H1 (cell line): ENCODE data around the gene IL23A. TPM values are rescaled to one million over a fixed set of nuclear protein-coding genes. Genes with fewer than 3 reads are reported as not detected.
"Not testable (repeated sequence)": the region's sequence is repeated elsewhere in the genome, so short reads cannot be mapped to it uniquely, and the experiment has no call there.

Experiments
- CTCF ChIA-PET: fragments of 300-600 bp; sonication (Branson Sonifier 250); formaldehyde crosslinking; loops from one replicate; lab custom pipeline; 2021; ENCODE audit not compliant: partially characterized antibody; lab: Charles Lee
- POLR2A ChIA-PET: fragments of 300-600 bp; sonication (Branson Sonifier 250); formaldehyde crosslinking; loops from one replicate; lab custom pipeline; 2021; ENCODE audit warnings: inconsistent platforms; ENCODE audit not compliant: partially characterized antibody; lab: Charles Lee
- DNase-seq, 2 experiments: peaks; one replicate each; pipeline versions ENCODE4 v3.0.0 to v3.0.0-alpha.2; 2010 to 2022; ENCODE audit warnings: low spot score in 2 of 2, low read depth in 1 of 2, mixed read lengths in 1 of 2
- FAIRE-seq: peaks from 2 replicates; lab custom pipeline; 2011; peaks lifted over from hg19 to GRCh38; lab: Jason Lieb, UNC
- H2AFZ ChIP-seq: 2 replicates; pipeline ENCODE4 v1.8.1; 2012; ENCODE audit warnings: low read length, inconsistent platforms
- H2AK5ac ChIP-seq: 2 replicates; pipeline ENCODE4 v1.6.1; 2013; ENCODE audit warnings: low read depth, low read length
- H2BK120ac ChIP-seq: replicated peaks from 2 replicates; pipeline ENCODE3; 2013; ENCODE audit warnings: low read depth, low read length, inconsistent platforms
- H2BK12ac ChIP-seq: 2 replicates; pipeline ENCODE4 v1.6.1; 2013; ENCODE audit warnings: low read depth, low read length
- H2BK15ac ChIP-seq: 2 replicates; pipeline ENCODE4 v1.6.1; 2013; ENCODE audit warnings: low read length
- H2BK20ac ChIP-seq: 2 replicates; pipeline ENCODE4 v1.6.1; 2013; ENCODE audit warnings: low read length
- H2BK5ac ChIP-seq: 2 replicates; pipeline ENCODE4 v1.6.1; 2013; ENCODE audit warnings: low read depth, low read length
- H3K14ac ChIP-seq: 2 replicates; pipeline ENCODE4 v1.6.1; 2013; ENCODE audit warnings: inconsistent platforms; ENCODE audit not compliant: insufficient read length
- H3K18ac ChIP-seq: 2 replicates; pipeline ENCODE4 v1.6.1; 2013; ENCODE audit warnings: low read length; ENCODE audit errors: extremely low read depth
- H3K23ac ChIP-seq: 2 replicates; pipeline ENCODE4 v1.6.1; 2013; ENCODE audit warnings: inconsistent platforms; ENCODE audit not compliant: insufficient read length
- H3K23me2 ChIP-seq: 2 replicates; pipeline ENCODE4 v1.6.1; 2013; ENCODE audit warnings: low read depth, low read length
- H3K27ac ChIP-seq: 2 replicates; pipeline ENCODE4 v1.6.1; 2011; ENCODE audit warnings: low read depth, low read length, inconsistent platforms
- H3K27me3 ChIP-seq, 4 experiments: replicated peaks in 1 of 4; 1 replicate in 1 of 4; 2 replicates in 3 of 4; pipeline versions ENCODE4 v1.6.1 to v1.8.1; 2011 to 2013; ENCODE audit warnings: low read length in 3 of 4, mild to moderate bottlenecking in 3 of 4, inconsistent platforms in 2 of 4, mixed read lengths in 2 of 4, moderate library complexity in 1 of 4; ENCODE audit not compliant: control insufficient read depth in 3 of 4, insufficient read depth in 3 of 4; ENCODE audit errors: extremely low read depth in 1 of 4
- H3K36me3 ChIP-seq, 4 experiments: 2 replicates each; pipeline versions ENCODE4 v1.6.1 to v1.8.1; 2011 to 2013; ENCODE audit warnings: mild to moderate bottlenecking in 4 of 4, low read length in 3 of 4, moderate library complexity in 2 of 4, control low read depth in 1 of 4, inconsistent platforms in 1 of 4; ENCODE audit not compliant: insufficient read depth in 4 of 4, control insufficient read depth in 2 of 4
- H3K4ac ChIP-seq: replicated peaks from 2 replicates; pipeline ENCODE3; 2013; ENCODE audit warnings: low read length, low read depth, mixed read lengths, inconsistent platforms; ENCODE audit not compliant: insufficient read length
- H3K4me1 ChIP-seq, 4 experiments: replicated peaks in 1 of 4; 1 replicate in 1 of 4; 2 replicates in 3 of 4; pipeline versions ENCODE4 v1.6.1 to v1.8.1; 2011 to 2013; ENCODE audit warnings: low read length in 3 of 4, inconsistent platforms in 2 of 4, mixed read lengths in 1 of 4; ENCODE audit not compliant: insufficient read depth in 4 of 4, control insufficient read depth in 3 of 4
- H3K4me2 ChIP-seq, 2 experiments: 2 replicates each; pipeline versions ENCODE4 v1.6.1 to v1.8.1; 2011 to 2013; ENCODE audit warnings: low read depth in 2 of 2, low read length in 2 of 2, control low read depth in 1 of 2, inconsistent platforms in 1 of 2, mild to moderate bottlenecking in 1 of 2; ENCODE audit not compliant: insufficient read depth in 1 of 2
- H3K4me3 ChIP-seq, 4 experiments: fragments of 200-600, 300-600 bp in 1 of 4; sonication (generic), shearing (Covaris generic), sonication (Bioruptor Twin) in 1 of 4; 2 replicates each; pipeline versions ENCODE4 v1.5.1 to v1.8.1; 2011 to 2016; ENCODE audit warnings: low read length in 4 of 4, low read depth in 3 of 4, control low read depth in 2 of 4, inconsistent platforms in 2 of 4, mild to moderate bottlenecking in 2 of 4, mixed read lengths in 1 of 4, moderate library complexity in 1 of 4; ENCODE audit not compliant: insufficient read depth in 2 of 4; ENCODE audit errors: extremely low read depth in 1 of 4
- H3K56ac ChIP-seq: replicated peaks from 2 replicates; pipeline ENCODE3; 2013; ENCODE audit warnings: low read depth, mild to moderate bottlenecking, mixed read lengths, low read length, inconsistent platforms; ENCODE audit not compliant: insufficient read length
- H3K79me1 ChIP-seq: 2 replicates; pipeline ENCODE4 v1.6.1; 2013; ENCODE audit warnings: low read depth, low read length, control low read depth
- H3K79me2 ChIP-seq, 2 experiments: 2 replicates each; pipeline versions ENCODE4 v1.6.1 to v1.8.1; 2012 to 2013; ENCODE audit warnings: low read length in 2 of 2, mild to moderate bottlenecking in 2 of 2, inconsistent platforms in 1 of 2; ENCODE audit not compliant: insufficient read depth in 2 of 2, control insufficient read depth in 1 of 2
- H3K9ac ChIP-seq, 4 experiments: replicated peaks in 1 of 4; 1 replicate in 1 of 4; 2 replicates in 3 of 4; pipeline versions ENCODE4 v1.6.1 to v1.8.1; 2011 to 2013; ENCODE audit warnings: low read depth in 3 of 4, low read length in 3 of 4, control low read depth in 2 of 4, mild to moderate bottlenecking in 2 of 4, moderate library complexity in 2 of 4, inconsistent platforms in 1 of 4; ENCODE audit errors: extremely low read depth in 1 of 4
- H3K9me3 ChIP-seq, 2 experiments: 2 replicates each; pipeline versions ENCODE4 v1.6.1 to v1.8.1; 2012 to 2013; ENCODE audit warnings: mild to moderate bottlenecking in 2 of 2, moderate library complexity in 2 of 2, control low read depth in 1 of 2, inconsistent platforms in 1 of 2, low read depth in 1 of 2, low read length in 1 of 2, mixed read lengths in 1 of 2; ENCODE audit not compliant: insufficient read depth in 2 of 2
- H4K20me1 ChIP-seq, 2 experiments: replicated peaks in 1 of 2; 2 replicates each; pipeline versions ENCODE3 to v1.8.1; 2011 to 2013; ENCODE audit warnings: inconsistent platforms in 2 of 2, low read length in 2 of 2, mild to moderate bottlenecking in 1 of 2; ENCODE audit not compliant: insufficient read depth in 2 of 2, control insufficient read depth in 1 of 2
- H4K5ac ChIP-seq: 2 replicates; pipeline ENCODE4 v1.6.1; 2013; ENCODE audit warnings: low read length, low read depth, mixed read lengths, inconsistent platforms; ENCODE audit not compliant: insufficient read length
- H4K8ac ChIP-seq: 2 replicates; pipeline ENCODE4 v1.8.0; 2013; ENCODE audit warnings: mild to moderate bottlenecking, moderate library complexity, low read length, inconsistent platforms; ENCODE audit not compliant: insufficient read depth; ENCODE audit errors: extremely low read depth
- H4K91ac ChIP-seq: replicated peaks from 2 replicates; pipeline ENCODE3; 2013; ENCODE audit warnings: low read length, mixed read lengths, inconsistent platforms; ENCODE audit not compliant: insufficient read length
- BCL11A ChIP-seq, 2 experiments: IDR thresholded peaks; one replicate each; pipeline ENCODE4 v1.6.1; 2011; ENCODE audit warnings: low read depth in 2 of 2, low read length in 2 of 2, mild to moderate bottlenecking in 2 of 2
- CBX8 ChIP-seq: fragments of 300-800, 300-1000 bp; sonication (generic); IDR thresholded peaks from 2 replicates; pipeline ENCODE4 v1.7.1; 2016; ENCODE audit warnings: low read depth, low read length, borderline replicate concordance
- WGBS, 2 experiments: shearing (Covaris generic) in 1 of 2; methylation state at CpG; one replicate each; pipeline versions ENCODE4 v1.1.6 to v1.1.7; 2013 to 2015; ENCODE audit warnings: low lambda C conversion rate in 2 of 2, mixed read lengths in 2 of 2, inconsistent platforms in 1 of 2, low coverage in 1 of 2, missing lambda C conversion rate in 1 of 2; ENCODE audit not compliant: insufficient replicate concordance in 2 of 2, insufficient coverage in 1 of 2, insufficient read length in 1 of 2; ENCODE audit errors: extremely low coverage in 1 of 2, missing lambda C conversion rate in 1 of 2; 5-methylcytosine and 5-hydroxymethylcytosine counted together
- polyA plus RNA-seq, 7 experiments: library from polyadenylated mRNA; depleted of rRNA in 3 of 7; stranded (reverse) in 5 of 7; unstranded in 2 of 7; fragments of >200 nt in 5 of 7; fragments of 200-250 nt in 2 of 7; gene quantifications; 1 replicate in 5 of 7; 2 replicates in 1 of 7; 4 replicates in 1 of 7; pipeline versions ENCODE4 v1.2.1 to v1.2.3, GENCODE V29; 2011 to 2013; ENCODE audit warnings: missing spikeins in 2 of 7, mixed read lengths in 2 of 7
- total RNA-seq: library from RNA; stranded (reverse); fragmentation: NEBNext Ultra II Directional; extraction: Animal tissue kit (Norgen Biotek cat#: 25700); gene quantifications from 2 replicates; pipeline ENCODE4 v1.2.1, GENCODE V29; 2021

IL23A gene
- total and polyA plus RNA-seq, 2 of the 8 experiments (the other 6 are each of a cell fraction or from before 2014, with no cell fraction given): 2.3 to 3.6 TPM

DNA sequence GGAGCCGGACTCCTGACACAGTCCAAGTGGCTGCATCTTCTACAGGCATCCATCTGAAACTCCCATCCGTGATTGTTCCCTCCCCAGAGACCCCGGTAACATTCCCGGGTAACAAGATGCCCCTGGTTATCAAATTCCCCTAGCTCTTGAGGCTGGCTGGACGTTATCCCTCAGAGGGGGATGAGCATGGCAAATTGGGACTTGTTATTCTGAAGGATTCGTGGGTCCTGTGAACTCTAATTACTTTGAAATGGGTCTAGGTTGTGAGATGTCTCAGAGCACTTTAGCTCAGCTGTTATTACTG lies 4.2 kb upstream of the IL23A start (continued):
- TF ChIP-seq BCL11A (IDR thresholded peaks at IDR 0.05; ENCODE audit: low read depth in 2 of 2, low read length in 2 of 2) (no peak), CBX8 (no peak)

DNA sequence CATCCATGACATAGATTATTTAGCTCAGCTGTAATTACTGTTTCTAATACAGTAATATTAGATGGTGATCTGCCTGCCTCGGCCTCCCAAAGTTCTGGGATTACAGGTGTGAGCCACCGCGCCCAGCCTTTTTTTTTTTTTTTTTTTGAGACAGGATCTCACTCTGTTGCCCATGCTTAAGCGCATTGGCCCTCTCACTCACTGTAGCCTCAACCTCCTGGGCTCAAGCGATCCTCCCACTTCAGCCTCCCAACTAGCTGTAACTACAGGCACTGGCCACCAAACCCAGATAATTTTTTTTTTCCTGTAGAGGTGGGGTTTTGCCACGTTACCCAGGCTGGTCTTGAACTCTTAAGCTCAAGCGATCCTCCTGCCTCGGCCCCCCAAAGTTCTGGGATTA lies 3.2 kb upstream of the IL23A start:
- peaks cover 9 to 26% (median 16%) of the 10 kb centered on the region in 4 experiments for H3K4me1 ChIP-seq
- not testable (repeated sequence) for H2BK12ac ChIP-seq, H3K4ac ChIP-seq, H3K79me2 ChIP-seq, H2BK20ac ChIP-seq, DNase-seq, H3K79me1 ChIP-seq, H3K9me3 ChIP-seq, H3K27me3 ChIP-seq, H4K20me1 ChIP-seq, H4K5ac ChIP-seq, H3K27ac ChIP-seq, H3K4me2 ChIP-seq, H3K18ac ChIP-seq, H2BK5ac ChIP-seq, H4K91ac ChIP-seq, H3K36me3 ChIP-seq, H3K23ac ChIP-seq, H2AK5ac ChIP-seq, H2BK120ac ChIP-seq, H3K56ac ChIP-seq, H3K4me3 ChIP-seq, H2AFZ ChIP-seq, H3K14ac ChIP-seq, H3K23me2 ChIP-seq, H4K8ac ChIP-seq, H2BK15ac ChIP-seq, H3K9ac ChIP-seq, FAIRE-seq
- 93% methylated on average over 6 of the region's 8 CpGs; no CpG with 5 or more reads in 1 of the 2 experiments for WGBS, 2 experiments
- POLR2A ChIA-PET: interaction anchor here (0.8 to 7.2 kb wide), 5 partner anchors 19 to 127 kb away, joined by 3 to 55 read pairs (median 4); partner anchors contain the start of genes ANKRD52, CNPY2 and STAT2
- CTCF ChIA-PET: interaction anchor here (0.7 to 7.2 kb wide), 6 partner anchors 11 to 1357 kb away, joined by 3 to 38 read pairs (median 4); partner anchors contain the start of genes CNPY2 and STAT2
